KOPT-K1 (cell line): ENCODE measurements around the gene MAD1L1.
A peak's percentile ranks its signal among the peaks of the same experiment; 100 is the strongest.
"Not testable (repeated sequence)": the region's sequence is repeated elsewhere in the genome, so short reads cannot be mapped to it uniquely, and the experiment has no call there.

ENCODE experiments used
- H3K27ac ChIP-seq: fragments of 200-600 bp; sonication (generic); 2 replicates; pipeline ENCODE4 v1.5.1; 2016; ENCODE audit warnings: antibody characterized with exemption, mild to moderate bottlenecking, low read depth, low read length; ENCODE audit not compliant: poor library complexity, severe bottlenecking
- H3K36me3 ChIP-seq: fragments of 200-600 bp; sonication (generic); 2 replicates; pipeline ENCODE4 v1.5.1; 2017; ENCODE audit warnings: antibody characterized with exemption, mild to moderate bottlenecking, low read length, moderate library complexity; ENCODE audit not compliant: insufficient read depth
- H3K9me3 ChIP-seq: fragments of 200-600 bp; sonication (generic); 2 replicates; pipeline ENCODE4 v1.5.1; 2017; ENCODE audit warnings: antibody characterized with exemption, low read length, mild to moderate bottlenecking; ENCODE audit not compliant: insufficient read depth, poor library complexity, severe bottlenecking

MAD1L1 gene

GRCh38 chr7:1886361-1887064 lies 346.2 kb downstream of the MAD1L1 start:
- Histone ChIP-seq H3K36me3 (peaks cover 25% of the 10 kb centered on the region; the same call in 1 of the 2 replicates), H3K27ac (no peak overlapping the region), H3K9me3 (peaks cover 19% of the 10 kb centered on the region)

- Histone ChIP-seq H3K27ac (no peak overlapping the region), H3K36me3 (peaks cover 28% of the 10 kb centered on the region; the same call in 1 of the 2 replicates), H3K9me3 (peaks cover 19% of the 10 kb centered on the region)
Observed at GRCh38 chr7:1885465-1886226, 347.1 kb downstream of the MAD1L1 start.

DNA sequence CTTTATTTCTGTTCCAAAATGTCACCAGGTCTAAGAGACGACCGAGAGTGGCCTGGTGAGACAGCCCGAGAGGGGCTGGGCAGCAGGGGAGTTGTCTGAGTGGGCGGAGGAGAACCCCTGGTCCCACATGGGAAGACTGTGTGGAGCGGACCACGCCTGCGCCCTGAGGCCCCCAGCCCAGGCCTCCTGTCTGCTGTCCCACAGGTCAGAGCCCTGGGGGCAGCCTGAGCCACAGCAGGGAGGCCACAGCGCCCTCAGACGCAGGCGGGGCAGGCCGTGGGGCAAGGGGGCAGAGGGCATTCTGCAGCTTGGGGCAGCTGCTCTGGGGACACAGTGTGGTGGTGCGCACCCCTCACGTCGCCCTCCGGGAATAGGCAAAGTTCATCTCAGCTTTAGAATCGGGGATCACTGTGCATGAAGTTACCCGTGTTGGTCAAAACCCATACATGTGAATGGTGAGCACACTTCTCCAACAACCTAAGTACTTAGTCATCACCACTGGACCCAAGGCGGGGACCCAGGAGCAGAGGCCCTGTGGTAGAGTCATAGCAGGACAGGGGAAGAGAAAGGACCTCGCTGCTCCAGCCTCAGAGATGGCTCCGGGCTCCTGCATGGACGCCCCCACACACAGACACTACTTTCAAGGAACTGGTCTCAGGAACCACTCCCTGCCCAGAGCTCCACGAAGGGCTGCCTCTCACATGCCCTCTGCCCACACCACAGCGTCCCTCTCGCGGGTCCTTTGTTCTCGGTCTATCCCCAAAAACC lies 348.0 kb downstream of the MAD1L1 start:
- Histone ChIP-seq H3K36me3 (peaks cover 37% of the 10 kb centered on the region; the same call in 1 of the 2 replicates), H3K27ac (no peak overlapping the region), H3K9me3 (peaks cover 19% of the 10 kb centered on the region)

- H3K36me3 ChIP-seq = peaks cover 36% of the 10 kb centered on the region; the same call in 1 of the 2 replicates
- no peak overlapping the region for H3K27ac ChIP-seq
- peaks cover 19% of the 10 kb centered on the region for H3K9me3 ChIP-seq
Observed at GRCh38 chr7:1883834-1884582, 348.7 kb downstream of the MAD1L1 start.

- Histone ChIP-seq H3K36me3 (peaks cover 28% of the 10 kb centered on the region; the same call in 1 of the 2 replicates), H3K27ac (no peak overlapping the region), H3K9me3 (peaks cover 18% of the 10 kb centered on the region)
Observed at GRCh38 chr7:1883031-1883761, 349.5 kb downstream of the MAD1L1 start.

DNA sequence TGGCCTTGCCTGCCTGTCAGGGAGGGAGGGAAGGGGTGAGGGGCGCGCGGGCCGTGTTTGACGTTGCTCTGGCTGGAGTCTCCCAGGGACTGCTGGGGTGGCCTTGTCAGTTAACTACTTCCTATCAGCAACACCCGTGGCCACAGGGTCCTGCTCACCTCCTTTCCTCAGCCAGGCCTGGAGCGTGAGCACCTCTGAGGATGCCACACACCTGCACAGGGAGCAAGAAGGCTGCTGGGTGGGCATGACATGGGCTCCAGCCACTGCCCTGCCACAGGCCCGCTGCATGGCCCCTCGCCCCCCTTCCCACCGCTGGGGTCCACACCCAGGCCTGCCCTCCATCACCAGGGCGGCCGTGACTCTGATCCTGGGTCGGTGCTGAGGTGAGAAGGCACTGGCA lies 350.3 kb downstream of the MAD1L1 start:
- peaks cover 20% of the 10 kb centered on the region; the same call in 1 of the 2 replicates for H3K36me3 ChIP-seq
- H3K9me3 ChIP-seq = peaks cover 17% of the 10 kb centered on the region
- H3K27ac ChIP-seq = no peak overlapping the region

- Histone ChIP-seq H3K27ac (peak overlapping the region; percentile 24), H3K36me3 (peaks cover 15% of the 10 kb centered on the region; the same call in 1 of the 2 replicates), H3K9me3 (peaks cover 15% of the 10 kb centered on the region)
Observed at GRCh38 chr7:1881946-1882345, 350.8 kb downstream of the MAD1L1 start.

DNA sequence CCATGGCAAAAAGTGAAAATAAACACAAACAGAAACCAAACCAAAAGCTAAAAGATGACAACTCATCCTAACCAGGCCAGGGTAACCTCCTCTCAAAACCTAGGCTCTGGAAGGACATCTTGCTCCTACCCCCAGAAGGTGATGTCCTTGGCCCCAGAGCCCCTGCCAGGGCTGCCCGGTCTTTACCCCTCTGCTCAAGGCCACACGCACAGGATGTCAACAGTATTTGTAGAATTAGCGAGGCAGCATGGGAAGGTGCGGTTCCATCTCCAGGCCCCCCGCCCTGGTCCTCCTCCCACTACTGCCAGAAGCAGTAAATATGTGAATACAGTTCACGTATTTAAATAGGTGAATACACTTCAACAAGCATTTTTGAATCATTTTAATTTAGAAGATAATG lies 356.1 kb downstream of the MAD1L1 start:
- not testable (repeated sequence) for H3K27ac ChIP-seq
- Histone ChIP-seq H3K9me3 (peaks cover 32% of the 10 kb centered on the region), H3K36me3 (peaks cover 27% of the 10 kb centered on the region; the same call in 1 of the 2 replicates)

DNA sequence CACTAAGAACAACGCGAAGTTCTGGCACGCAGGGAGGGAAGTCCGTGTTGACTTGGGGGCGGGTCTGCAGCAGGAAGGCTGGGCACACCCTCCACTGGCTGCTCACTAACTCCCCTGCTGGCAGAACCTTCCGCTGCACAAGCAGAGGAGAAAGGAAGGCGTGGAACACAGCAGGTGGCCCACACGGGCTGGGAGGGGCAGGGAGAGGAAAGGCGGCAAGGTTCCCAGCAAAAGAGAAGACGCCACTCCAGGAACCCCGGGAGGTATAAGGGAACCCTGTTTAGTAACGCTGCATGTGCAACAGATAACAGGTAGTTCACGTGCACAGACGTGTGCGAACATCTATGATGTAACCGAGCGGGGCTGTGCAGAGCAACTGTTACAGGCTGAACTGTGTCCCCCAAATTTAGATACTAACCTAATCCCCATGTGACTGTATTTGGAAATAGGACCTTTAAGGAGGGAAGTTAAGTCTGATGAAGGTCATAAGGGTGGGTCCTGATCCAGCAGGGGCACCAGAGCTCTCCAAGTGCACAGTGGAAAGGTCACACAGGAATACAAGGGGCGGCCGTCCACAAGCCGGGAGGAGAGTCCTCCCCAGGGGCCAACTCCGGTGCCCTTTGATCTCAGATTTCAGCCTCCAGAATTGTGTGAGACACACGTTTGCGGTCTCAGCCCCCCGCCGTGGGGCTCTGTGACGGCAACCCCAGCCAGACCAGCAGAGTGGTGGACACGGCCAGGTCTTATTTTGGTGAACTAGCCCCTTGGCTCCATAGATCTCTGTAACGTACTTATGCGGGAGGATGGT lies 357.1 kb downstream of the MAD1L1 start:
- not testable (repeated sequence) for H3K27ac ChIP-seq
- Histone ChIP-seq H3K9me3 (peaks cover 40% of the 10 kb centered on the region), H3K36me3 (peaks cover 23% of the 10 kb centered on the region; the same call in 1 of the 2 replicates)

GRCh38 chr7:1874590-1875391 lies 358.0 kb downstream of the MAD1L1 start:
- H3K27ac ChIP-seq = not testable (repeated sequence)
- H3K9me3 ChIP-seq = peaks cover 40% of the 10 kb centered on the region
- peaks cover 15% of the 10 kb centered on the region; the same call in 1 of the 2 replicates for H3K36me3 ChIP-seq

DNA sequence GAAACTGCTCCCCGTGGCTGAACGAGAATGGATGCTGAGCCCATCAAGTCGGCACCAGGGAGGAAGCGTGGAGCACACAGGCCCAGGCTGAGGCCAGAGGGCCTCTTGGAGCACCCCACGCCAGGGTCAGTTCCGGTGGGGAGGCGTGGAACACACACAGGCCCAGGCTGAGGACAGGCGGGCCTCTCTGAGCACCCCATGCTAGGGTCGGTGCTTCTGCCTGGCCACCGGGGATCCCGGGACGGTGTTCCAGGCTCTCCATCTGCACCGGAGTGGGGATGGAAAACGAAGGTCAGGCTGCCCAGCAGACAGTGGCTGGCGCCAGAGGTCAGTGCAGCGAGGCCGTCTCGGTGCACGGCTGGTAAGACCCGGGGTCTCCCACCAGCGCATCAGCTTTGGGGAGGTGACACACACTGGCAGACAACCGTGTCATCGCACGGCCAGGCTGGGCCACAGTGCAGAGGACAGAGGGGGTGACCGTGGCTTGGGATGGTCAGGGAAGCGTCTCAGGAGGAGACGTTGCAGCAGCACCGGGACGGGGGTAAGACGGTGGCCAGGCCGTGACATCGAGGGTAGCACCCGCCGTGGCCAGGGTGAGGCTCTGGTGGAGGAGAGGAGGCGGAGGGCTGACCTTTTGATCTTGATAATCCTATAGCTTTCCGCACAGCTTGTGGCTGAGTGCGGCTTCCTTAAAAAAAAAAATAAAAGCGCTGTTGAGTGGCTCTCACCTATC lies 358.7 kb downstream of the MAD1L1 start:
- no peak overlapping the region for H3K27ac ChIP-seq
- H3K36me3 ChIP-seq = peaks cover 14% of the 10 kb centered on the region; the same call in 1 of the 2 replicates
- H3K9me3 ChIP-seq = peaks cover 40% of the 10 kb centered on the region

DNA sequence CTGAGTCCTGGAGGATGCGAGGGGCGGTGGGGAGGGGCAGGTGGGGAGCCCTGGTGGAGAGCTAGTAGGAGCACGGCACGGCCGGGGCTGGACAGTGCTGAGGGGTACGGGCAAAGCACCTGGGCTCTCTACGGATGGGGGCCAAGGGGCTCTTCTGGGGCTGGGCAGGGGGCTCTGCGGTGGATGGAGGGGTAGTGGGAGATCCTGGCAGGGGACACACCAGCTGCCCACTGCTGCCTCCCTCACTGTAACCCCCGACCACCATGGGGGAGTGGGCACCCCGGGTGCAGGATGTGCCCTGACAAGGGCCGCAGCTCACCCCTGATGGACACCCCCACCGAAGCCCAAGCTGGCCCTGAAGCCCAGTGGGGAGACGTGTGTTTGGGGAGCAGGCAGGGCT lies 359.3 kb downstream of the MAD1L1 start:
- Histone ChIP-seq H3K9me3 (peaks cover 36% of the 10 kb centered on the region), H3K27ac (no peak overlapping the region)

More for the DNA sequence above, 359.3 kb downstream of the MAD1L1 start:
- peaks cover 14% of the 10 kb centered on the region; the same call in 1 of the 2 replicates for H3K36me3 ChIP-seq
